SU-DHL-6 (cell line): Measurements from ENCODE around the gene LRRC4C.

ENCODE experiments used
- H2AFZ ChIP-seq: fragments of 200-600 bp; sonication (generic); 2 replicates; pipeline ENCODE4 v1.6.1; 2014; ENCODE audit warnings: low read depth, mild to moderate bottlenecking, moderate library complexity, mixed read lengths, antibody characterized with exemption, low read length; ENCODE audit not compliant: severe bottlenecking
- H3F3A ChIP-seq: fragments of 200-600 bp; shearing (Covaris generic); 2 replicates; pipeline ENCODE4 v1.6.0; 2016; ENCODE audit warnings: antibody characterized with exemption, mild to moderate bottlenecking; ENCODE audit not compliant: insufficient read depth
- H3K27ac ChIP-seq: fragments of 200-600 bp; sonication (generic); 2 replicates; pipeline ENCODE4 v1.5.1; 2016; ENCODE audit warnings: low read depth, mild to moderate bottlenecking, low read length, moderate library complexity, mixed read lengths
- H3K27me3 ChIP-seq: fragments of 200-600 bp; sonication (generic), shearing (Covaris generic); 2 replicates; pipeline ENCODE4 v1.6.0; 2014; ENCODE audit warnings: mild to moderate bottlenecking, low read length
- H3K36me3 ChIP-seq: fragments of 200-600 bp; sonication (generic); 2 replicates; pipeline ENCODE4 v1.6.1; 2014; ENCODE audit warnings: mild to moderate bottlenecking, low read length, mixed read lengths
- H3K4me2 ChIP-seq: fragments of 300-600, 200-600 bp; shearing (Covaris generic), sonication (generic); 2 replicates; pipeline ENCODE4 v1.6.0; 2014; ENCODE audit warnings: low read length, low read depth, mild to moderate bottlenecking; ENCODE audit not compliant: poor library complexity, severe bottlenecking
- H3K4me3 ChIP-seq: fragments of 200-600 bp; sonication (generic); 2 replicates; pipeline ENCODE4 v1.5.1; 2014; ENCODE audit warnings: antibody characterized with exemption, low read length, mild to moderate bottlenecking, mixed read lengths; ENCODE audit not compliant: insufficient read depth, poor library complexity, severe bottlenecking
- H3K79me2 ChIP-seq: fragments of 200-600 bp; sonication (generic); 2 replicates; pipeline ENCODE4 v1.6.1; 2014; ENCODE audit warnings: mild to moderate bottlenecking, low read length, moderate library complexity; ENCODE audit not compliant: insufficient read depth
- H3K9ac ChIP-seq: fragments of 200-600 bp; sonication (generic); 2 replicates; pipeline ENCODE4 v1.7.0; 2014; ENCODE audit warnings: mild to moderate bottlenecking, low read length
- H3K9me2 ChIP-seq: fragments of 200-600 bp; sonication (generic); replicated peaks from 2 replicates; pipeline ENCODE4 v1.6.1; 2014; ENCODE audit warnings: low read length; ENCODE audit not compliant: insufficient read depth
- H3K9me3 ChIP-seq: fragments of 200-600 bp; sonication (generic); 2 replicates; pipeline ENCODE4 v1.6.1; 2014; ENCODE audit warnings: low read length, mixed read lengths; ENCODE audit not compliant: insufficient read depth
- H4K20me1 ChIP-seq: fragments of 200-600 bp; sonication (generic); 2 replicates; pipeline ENCODE4 v1.6.1; 2014; ENCODE audit warnings: low read depth, mild to moderate bottlenecking, antibody characterized with exemption, low read length, moderate library complexity, mixed read lengths
- EZH2phosphoT487 ChIP-seq: fragments of 200-600 bp; sonication (generic), shearing (Covaris generic); conservative IDR thresholded peaks from 2 replicates; pipeline ENCODE4 v1.6.1; 2018; ENCODE audit warnings: mild to moderate bottlenecking, antibody characterized with exemption, low read length, moderate library complexity, mixed read lengths
- TF ChIP-seq, protein P1 (sequence below): fragments of 200-600 bp; sonication (generic); IDR thresholded peaks from one replicate; pipeline ENCODE4 v1.5.1; 2017; ENCODE audit warnings: antibody characterized with exemption, mild to moderate bottlenecking, low read length, moderate library complexity; ENCODE audit not compliant: insufficient read depth, poor library complexity, severe bottlenecking

LRRC4C gene

DNA sequence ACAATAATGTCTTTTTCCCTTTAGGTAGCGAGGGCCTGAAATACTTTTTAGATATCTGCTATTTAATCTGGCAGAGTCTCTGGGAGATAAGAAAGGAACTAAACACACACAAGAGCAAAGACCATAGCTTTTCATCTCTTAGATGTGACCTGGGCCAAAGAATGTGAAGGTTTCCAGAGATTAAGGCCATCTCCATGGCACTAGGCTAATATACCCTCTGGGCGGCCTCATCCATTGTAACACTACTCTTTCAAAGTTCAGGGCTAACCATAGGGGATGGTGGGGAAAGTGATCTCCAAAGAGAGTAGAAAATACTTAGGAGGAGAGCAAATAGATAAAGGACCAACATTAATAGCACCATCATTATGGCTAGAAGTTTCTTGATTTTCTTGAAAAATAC is 326.4 kb downstream of the LRRC4C start:
- no peaks in the 10 kb centered on the region for H3F3A ChIP-seq
- no peaks in the 10 kb centered on the region for H3K27me3 ChIP-seq
- H2AFZ ChIP-seq = no peak overlapping the region
- H4K20me1 ChIP-seq = no peaks in the 10 kb centered on the region
- H3K4me2 ChIP-seq = no peak overlapping the region
- H3K36me3 ChIP-seq = no peaks in the 10 kb centered on the region
- H3K27ac ChIP-seq = no peak overlapping the region
- no peak overlapping the region for H3K9ac ChIP-seq
- TF ChIP-seq, protein P1, sequence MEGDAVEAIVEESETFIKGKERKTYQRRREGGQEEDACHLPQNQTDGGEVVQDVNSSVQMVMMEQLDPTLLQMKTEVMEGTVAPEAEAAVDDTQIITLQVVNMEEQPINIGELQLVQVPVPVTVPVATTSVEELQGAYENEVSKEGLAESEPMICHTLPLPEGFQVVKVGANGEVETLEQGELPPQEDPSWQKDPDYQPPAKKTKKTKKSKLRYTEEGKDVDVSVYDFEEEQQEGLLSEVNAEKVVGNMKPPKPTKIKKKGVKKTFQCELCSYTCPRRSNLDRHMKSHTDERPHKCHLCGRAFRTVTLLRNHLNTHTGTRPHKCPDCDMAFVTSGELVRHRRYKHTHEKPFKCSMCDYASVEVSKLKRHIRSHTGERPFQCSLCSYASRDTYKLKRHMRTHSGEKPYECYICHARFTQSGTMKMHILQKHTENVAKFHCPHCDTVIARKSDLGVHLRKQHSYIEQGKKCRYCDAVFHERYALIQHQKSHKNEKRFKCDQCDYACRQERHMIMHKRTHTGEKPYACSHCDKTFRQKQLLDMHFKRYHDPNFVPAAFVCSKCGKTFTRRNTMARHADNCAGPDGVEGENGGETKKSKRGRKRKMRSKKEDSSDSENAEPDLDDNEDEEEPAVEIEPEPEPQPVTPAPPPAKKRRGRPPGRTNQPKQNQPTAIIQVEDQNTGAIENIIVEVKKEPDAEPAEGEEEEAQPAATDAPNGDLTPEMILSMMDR = no peak
- TF ChIP-seq EZH2phosphoT487 = no peak
- H3K4me3 ChIP-seq = no peak overlapping the region
- no peaks in the 10 kb centered on the region for H3K9me2 ChIP-seq
- H3K9me3 ChIP-seq = no peaks in the 10 kb centered on the region
- H3K79me2 ChIP-seq = no peaks in the 10 kb centered on the region

- no peak for TF ChIP-seq EZH2phosphoT487
- TF ChIP-seq, protein P1 = no peak
These were observed 337.9 kb downstream of the LRRC4C start for GRCh38 chr11:41121600-41121999.

DNA sequence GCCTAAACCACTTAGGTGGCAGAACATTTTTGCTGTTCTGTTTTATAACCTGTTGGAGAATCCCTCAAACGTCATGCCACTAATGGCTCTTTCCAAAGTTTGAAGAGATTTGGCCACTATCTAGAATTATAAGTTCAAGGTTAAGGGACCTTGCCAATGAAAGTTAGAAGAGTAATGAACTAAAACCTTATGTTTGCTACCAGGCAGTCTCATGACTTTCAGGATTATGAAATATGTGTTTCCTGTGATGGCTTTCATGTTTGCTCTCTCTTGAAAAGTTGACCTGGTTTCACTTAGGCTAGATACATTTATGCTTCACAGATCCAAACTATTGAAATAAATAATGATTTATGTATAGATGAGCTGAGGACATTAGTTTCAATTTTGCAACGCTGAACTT is 340.0 kb downstream of the LRRC4C start:
- no peak overlapping the region for H3K9ac ChIP-seq
- H3K79me2 ChIP-seq = no peaks in the 10 kb centered on the region
- no peaks in the 10 kb centered on the region for H3K9me3 ChIP-seq
- TF ChIP-seq, protein P1 = no peak
- TF ChIP-seq EZH2phosphoT487 = no peak
- no peak overlapping the region for H2AFZ ChIP-seq
- no peak overlapping the region for H3K27ac ChIP-seq
- no peaks in the 10 kb centered on the region for H4K20me1 ChIP-seq
- no peak overlapping the region for H3K4me2 ChIP-seq
- H3K27me3 ChIP-seq = no peaks in the 10 kb centered on the region
- no peak overlapping the region for H3K4me3 ChIP-seq
- H3K9me2 ChIP-seq = no peaks in the 10 kb centered on the region
- H3K36me3 ChIP-seq = no peaks in the 10 kb centered on the region
- no peaks in the 10 kb centered on the region for H3F3A ChIP-seq

More at GRCh38 chr11:41121600-41121999, 337.9 kb downstream of the LRRC4C start:
- Histone ChIP-seq H2AFZ (no peak overlapping the region), H3K27ac (no peak overlapping the region), H3K27me3 (no peaks in the 10 kb centered on the region), H3K79me2 (no peaks in the 10 kb centered on the region), H4K20me1 (no peaks in the 10 kb centered on the region), H3K36me3 (no peaks in the 10 kb centered on the region), H3K4me2 (no peak overlapping the region), H3K9me2 (no peaks in the 10 kb centered on the region), H3K9me3 (no peaks in the 10 kb centered on the region), H3F3A (no peaks in the 10 kb centered on the region), H3K4me3 (no peak overlapping the region), H3K9ac (no peak overlapping the region)
